ENCODE results near the gene USP35.
"Not testable (repeated sequence)": the region's sequence is repeated elsewhere in the genome, so short reads cannot be mapped to it uniquely, and the experiment has no call there.

The USP35 gene

DNA sequence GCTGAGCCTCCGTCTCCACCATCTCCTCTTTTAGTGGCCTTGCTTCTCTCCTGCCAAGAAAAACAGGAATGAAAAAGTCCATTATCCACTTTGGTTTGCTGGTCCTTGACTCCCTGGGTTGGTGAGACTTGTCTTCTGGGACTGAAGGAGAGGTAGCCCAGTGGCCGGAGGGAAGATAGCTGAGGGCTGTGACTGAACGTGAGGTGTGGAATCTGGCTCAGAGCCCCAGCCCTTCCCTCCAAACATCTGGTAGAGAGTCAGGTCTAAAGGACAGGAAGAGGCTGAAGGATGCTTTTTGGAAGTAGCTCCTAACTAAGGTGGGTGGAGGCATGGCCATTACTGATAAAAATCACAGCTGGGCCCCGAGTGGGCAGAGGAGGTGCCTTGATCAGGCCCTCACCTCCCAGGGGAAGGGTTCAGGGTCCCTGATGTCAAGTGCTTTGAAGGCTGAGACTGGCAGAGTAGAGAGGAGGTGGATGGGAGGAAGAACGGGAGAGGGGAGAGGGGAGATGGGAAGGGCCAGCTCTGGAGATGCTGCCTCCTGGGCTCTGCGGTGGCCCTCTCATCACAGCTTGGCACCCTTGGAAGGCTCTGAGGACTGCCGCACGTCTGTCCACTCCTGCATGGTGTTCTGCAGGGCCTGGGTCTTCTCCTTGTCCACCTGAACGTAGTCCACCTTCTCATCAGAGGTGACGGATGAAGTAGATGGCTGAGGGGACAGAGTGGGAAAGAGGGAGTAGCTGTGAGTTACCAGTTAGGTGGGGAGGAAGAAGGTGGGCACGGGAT, 30.2 kb downstream of the USP35 start:
- DNase-seq: no peak

DNA sequence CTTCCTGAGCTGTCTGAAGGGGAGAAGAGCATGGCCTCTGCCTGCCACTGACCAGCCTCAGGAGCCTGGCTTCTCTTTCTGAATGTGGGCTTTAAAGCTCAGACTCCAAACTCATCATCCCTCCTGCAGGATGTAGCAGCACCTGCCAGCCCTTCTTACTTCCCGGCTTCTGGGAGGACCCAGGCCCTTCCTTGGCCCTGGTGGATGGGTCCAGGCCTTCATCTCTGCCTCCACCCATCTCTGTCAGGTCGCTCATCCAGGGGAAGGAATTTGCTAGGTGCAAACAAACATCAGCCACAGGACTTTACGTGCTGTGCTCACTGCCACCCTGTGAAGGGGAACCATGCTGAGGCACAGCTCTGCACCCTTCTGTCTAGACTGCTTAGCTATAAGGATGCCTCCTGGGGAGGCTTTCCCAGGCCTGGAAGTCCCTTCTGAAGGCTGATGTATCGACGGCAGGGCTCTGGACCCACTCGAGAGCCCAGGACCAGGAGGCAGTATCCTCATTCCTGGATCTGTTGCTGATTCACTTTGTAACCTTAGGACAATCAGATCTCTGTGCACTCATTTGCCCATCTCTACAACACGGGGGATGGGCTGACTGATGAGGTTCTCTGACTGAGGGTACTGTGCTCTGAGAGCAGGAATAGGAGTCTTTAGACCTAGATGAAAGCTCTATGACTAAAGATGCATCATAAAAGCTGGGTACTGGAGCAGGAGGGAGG, 30.9 kb downstream of the USP35 start:
- DNase-seq: no peak

DNA sequence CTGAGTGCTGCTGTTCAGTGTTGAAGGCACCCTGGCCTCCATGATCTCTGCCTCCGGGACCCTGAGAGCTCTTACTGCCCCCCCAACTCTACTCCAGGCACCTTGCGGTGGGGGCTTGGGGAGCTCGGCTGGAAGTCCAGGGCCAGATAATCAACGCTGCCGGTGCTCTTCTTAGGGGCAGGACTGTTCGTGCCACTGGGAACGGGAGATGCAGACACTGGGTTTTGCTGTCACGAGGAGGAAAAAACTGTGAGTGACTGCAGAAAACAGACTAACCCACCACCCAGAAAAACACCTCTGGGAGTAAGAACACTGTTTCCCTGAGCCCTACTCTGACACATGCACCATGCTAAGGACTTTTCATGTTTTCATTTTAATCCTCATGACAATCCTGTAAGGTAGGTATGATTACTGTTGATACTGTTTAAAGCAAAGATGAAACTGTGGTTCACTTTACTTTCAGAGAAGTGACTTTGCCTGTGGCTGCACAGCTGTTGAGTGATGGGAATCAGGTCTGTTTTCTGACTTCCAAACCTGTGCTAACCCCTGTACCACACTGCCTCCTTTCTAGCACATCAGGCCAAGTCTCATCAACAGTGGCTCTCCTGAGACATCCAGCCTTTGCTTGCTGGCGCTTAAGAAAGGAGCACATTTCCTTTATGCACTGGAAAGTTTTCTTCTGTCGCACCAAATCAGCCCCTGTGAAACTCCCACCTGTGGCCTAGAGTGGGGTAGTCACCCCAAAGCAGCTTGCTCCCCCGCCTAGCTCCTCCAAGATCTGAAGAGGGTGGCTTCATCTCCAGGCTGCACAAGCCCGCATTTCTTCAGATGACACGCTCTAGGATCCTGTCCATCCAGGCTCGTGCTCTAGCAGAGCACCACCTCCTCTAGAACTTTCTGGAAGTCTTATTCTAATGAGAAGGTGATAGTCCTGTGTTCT, 31.8 kb downstream of the USP35 start:
- no peak for DNase-seq

DNA sequence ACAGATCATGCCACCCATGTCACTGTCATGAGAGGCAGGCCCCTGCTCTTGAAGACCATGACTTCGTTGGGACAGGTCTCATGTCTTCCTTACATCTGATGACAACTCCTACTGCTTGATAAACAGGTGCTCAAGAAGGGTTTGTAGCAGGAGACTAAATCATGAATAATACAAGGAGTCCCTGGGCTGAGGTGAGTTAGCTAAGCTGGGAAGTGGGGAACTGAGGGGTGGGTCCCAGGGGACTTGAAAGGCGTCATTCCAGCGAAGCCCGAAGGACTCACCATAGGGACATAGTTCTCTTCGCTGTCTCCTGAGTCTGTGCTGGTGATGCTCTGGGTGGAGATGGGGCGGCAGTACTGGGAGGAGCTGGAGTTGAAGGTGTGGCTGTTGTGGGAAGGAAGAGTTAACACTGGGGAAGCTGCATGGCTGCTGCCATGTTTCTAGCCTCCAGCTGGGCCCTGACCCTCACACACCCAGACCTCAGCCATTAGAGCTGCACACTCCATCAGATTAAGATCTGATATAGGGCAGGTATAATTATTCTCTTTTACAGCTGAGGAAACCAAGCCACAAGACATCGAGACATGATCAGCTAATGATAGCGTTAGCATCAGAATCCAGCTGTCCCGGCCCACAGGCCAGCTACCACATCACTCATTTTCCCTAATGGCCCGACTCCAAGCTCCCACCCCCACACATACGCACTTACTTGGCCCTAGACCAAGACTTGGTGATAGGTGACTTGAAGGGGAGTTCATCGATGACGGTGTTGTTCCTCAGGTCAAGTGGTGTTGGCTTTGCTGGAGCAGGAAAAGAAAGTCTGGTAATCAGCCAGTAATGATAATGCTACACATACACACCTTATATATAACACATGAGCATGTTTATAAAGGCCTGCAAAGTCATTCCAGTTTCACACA, 32.9 kb downstream of the USP35 start:
- DNase-seq: no peak

DNA sequence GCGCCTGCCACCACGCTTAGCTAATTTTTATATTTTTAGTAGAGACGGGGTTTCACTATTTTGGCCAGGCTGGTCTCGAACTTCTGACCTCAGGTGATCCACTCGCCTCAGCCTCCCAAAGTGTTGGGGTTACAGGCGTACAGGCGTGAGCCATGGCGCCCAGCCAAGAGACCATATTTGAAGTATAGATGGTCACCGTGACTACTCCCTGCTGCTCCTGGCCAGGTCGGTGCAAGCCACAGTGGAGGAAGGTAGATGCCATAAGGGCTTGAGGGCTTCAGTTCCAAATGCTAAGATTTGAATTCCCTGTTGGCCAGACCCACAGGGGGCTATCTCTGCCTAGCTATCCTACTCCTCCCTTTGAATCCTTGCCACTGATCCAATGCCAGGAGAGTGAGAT, 34.0 kb downstream of the USP35 start:
- DNase-seq: not testable (repeated sequence)

DNA sequence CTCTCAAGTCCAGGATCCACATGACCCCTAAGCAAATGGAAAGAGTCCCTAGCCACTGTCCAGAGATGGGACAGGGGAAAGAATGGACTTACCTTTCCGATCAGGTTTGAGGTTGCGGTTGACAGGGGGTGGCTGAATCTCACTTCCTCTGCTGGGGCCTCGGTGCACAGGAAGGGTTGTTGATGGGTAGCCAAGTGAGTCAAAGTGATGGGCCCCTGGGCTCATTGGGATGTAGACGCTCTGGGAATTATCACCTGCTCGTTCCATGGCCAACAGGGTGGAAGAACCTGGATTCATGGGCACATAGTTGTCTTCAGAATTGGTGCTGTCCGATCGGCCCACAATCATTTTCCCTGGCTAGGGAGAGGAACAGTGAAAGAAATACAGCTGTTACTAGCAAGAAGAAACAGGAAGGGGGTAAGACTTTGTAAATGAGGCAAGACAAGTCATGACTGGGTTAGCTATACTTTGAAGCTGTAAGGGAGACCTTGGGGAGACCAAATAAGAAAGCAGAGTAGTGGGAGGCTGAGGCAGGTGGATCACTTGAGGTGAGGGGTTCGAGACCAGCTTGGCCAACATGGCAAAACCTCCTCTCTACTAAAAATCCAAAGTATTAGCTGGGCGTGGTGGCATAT, 34.7 kb downstream of the USP35 start:
- no peak for DNase-seq

DNA sequence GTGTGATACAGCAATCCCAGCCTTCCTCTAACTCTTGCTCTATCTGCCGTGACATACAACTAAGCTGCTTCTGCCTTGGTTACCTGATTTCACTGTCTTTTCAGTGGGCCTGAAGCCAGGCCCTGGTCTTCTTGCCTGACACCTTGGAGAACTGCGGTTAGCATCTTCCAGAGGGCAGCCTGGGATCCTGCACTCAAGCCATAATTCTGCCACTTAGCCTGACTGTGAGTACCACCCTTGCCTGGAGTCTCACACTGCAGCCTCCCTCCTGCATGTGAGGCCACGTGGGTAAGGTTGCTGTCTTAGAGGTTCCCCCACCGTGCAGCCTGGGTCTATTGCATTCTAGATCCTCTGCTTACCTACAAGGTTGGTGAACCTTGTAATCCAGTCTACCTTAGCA, 35.8 kb downstream of the USP35 start:
- DNase-seq: no peak

DNA sequence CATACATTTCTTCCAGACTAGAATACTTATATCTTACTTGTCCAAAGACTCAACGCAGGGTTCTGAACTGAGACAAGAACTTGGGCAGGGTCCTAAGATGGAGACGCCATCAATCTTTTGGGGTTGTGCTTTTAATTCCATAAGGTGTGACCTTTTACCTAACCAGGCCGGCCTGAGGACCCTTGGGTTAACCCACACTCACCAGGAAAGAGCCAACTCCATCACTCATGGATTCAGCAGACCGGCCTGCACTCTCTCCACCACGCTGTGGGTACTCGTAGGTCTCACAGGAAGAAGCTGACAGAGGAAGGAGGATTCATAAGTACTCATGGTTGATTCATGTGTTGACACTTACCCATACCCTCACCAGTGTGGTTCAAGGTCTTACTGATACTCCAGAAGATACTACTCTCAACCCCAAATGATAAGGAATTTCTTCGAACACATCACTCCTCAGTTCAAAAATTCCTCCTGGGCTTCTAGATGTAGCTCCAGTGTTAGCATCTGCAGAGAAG, 36.2 kb downstream of the USP35 start:
- DNase-seq: no peak

DNA sequence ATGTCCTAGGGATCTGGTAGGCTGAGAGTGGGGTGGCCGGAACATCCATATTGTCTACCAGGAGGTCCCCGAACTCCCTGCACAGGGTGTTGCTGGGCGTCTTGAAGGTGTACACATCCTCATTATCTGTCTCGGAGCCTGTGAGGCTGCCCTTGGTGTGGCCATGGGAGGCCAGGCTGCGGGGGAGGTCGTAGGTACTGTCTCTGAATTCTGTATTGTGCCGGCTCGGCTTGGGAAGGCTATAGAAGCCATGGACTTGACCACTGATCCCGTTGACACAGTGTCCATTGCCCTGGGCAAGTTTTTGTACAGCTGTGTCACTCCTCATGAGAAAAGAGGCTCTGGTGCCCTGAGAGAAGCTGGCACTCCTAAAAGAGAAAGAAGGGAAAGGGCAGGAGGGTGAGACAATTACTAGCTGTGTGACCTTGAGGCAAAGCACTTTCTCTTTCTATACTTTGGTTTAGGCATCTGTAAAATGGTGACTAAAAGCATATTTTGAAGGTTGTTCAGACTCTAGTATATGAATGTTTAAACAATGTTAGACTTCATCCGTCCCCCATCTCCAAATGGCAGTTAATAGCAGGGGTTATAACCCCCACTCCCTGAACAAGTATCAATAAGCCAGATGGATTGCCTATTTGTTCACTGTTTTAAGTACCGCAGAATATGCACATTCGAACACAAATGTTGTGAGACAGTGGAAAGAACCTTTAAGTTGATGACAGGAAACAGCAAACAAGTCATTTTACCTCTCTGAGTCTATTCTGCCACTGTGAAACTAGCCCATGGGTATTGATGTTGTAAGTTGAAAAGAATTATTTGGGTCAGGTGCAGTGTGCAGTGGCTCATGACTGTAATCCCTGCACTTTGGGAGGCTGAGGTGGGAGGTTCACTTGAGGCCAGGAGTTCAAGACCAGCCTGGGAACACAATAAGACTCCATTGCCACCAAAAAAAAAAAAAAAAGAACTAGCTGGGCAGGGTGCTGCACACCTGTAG, 38.3 kb downstream of the USP35 start:
- no peak for DNase-seq

DNA sequence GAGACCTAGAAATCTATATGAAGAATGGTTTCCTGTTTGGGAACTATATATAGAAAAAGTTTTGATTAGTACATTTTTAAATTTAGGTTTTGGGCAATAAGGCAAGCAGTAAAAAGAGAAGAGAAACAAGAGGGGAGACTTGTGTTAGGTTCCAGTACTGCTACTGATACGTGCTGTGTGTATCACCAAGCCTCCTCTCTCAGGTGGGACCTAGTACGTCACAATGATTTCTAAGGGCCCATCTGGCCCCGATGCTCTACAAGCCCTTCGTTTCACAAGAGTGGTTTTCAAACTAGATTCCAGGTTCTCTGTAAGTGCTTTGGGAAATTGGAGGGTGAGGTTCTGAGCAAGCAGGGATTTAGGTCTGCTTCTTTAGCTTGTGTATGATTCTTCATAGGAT, 39.2 kb downstream of the USP35 start:
- DNase-seq: no peak

DNA sequence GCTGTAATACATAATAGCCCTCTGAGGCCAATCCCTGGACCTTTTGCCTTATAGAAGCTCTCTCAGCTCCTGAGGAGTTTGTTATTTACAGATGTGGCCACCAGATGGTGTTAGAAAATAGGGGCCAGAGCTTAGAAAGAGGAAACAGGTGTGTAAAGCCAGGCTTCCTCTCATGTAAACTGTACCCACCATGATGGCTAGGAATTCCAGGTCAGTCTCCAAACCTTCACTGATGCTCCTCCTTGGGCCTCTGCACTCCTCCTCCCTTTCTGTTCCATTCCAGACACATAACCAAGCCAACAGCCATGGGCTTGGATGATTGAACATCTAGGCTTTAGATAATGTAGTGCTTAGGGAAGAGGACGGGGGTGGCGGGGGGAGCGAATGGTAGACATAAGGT, 39.7 kb downstream of the USP35 start:
- no peak for DNase-seq

DNA sequence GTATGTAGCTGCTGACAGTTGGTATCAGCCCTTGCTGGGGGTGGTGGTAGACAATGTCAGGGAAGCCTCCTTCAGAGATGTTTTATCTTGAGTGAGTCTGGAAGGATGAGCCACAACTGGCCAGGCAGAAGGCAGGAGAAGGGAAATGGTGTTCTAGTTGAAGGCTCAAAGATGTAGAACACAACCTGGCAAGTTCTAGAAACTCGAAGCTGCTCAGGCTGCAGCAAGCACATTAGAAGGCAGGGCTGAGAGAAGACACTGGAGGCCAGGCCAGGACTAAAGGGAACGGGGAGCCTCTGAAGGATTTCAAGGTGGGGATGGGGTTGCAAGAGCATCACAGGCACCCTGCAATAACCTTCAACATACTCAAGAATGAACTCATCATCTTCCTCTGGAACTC, 40.4 kb downstream of the USP35 start:
- no peak for DNase-seq

DNA sequence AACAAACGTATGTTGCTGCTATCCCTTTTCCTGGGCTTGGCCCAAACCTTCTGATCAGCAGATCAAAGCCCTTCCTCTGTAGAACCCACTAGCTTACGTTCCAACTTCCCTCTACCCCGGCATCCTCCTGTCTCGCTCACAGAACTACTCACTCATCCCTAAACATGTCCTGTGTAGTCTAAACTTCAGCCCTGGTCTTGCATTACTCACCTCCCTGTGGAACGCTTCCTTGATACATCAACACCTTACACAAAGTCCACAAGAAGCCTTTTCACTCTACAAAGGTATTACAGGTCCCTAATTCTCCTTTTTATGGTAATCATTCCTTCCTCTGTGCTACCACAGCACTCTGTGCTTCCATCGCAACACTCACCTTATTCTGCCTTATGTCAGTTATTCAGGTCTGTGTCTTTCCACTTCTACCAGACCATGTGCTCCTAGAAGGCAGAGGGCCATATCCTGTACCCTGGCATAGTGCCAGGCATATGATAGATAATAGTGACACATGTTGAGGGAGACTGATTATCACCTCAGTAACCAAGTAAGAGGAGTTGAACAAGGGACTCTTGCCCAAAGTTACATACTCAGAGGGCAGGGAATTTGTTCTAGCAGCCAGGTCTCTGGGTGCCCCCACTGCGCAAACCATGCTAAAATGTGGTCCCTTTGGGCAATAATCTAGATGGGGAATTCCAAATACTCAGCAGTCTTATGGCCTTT, 41.6 kb downstream of the USP35 start:
- DNase-seq: no peak

DNA sequence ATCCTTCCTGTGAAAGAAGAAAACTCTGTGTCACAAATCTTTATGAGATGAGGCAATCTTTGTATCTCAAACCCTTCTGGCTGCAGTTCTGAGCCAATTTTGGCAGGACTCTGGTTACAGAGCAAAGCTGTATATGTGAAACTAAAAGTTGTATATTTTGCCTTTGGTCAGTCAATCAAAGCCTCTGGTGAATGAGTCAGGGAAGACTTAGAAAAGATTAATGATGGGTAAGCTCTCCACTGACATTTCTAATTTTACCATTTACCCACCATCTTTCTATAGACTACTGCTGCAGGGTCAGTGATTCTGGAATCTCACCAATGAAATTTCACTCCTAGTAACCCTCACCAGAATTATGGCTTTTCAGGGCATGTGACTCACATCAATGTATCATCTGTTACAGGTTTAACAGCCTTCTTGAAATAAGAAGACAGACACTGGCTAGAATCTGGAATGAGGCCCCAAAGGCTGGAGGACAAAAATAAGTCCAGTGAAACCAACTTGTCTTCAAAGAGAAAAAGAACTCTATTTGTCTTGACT, 43.3 kb downstream of the USP35 start:
- no peak for DNase-seq

DNA sequence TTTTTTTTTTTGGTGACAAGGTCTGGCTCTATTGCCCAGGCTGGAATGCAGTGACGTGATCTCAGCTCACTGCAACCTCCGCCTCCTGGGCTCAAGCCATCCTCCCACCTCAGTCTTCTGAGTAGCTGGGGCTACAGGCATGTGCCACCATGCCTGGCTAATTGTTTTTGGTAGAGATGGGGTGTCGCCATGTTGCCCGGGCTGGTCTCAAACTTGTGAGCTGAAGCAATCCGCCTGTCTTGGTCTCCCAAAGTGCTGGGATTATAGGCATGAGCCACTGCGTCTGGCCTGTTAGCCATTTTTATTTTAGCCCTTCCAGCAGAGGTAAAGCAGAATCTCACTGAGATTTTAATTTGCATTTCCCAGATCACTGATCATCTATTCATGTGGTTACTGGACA, 44.3 kb downstream of the USP35 start:
- DNase-seq: not testable (repeated sequence)

DNA sequence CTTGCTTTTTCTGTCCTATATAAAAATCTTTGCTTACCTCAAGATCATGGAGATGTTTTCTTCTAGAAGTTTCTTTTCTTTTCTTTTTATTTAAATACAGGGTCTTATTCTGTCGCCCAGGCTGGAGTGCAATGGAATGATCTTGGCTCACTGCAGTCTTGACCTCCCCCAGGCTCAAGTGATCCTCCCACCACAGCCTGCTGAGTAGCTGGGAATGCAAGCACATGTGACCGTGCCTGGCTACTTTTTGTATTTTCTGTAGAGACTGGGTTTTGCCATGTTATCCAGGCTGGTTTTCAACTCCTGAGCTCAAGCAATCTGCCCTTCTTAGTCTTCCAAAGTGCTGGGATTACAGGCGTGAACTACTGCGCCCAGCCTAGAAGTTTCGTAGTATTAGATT, 45.3 kb downstream of the USP35 start:
- DNase-seq: no peak

DNA sequence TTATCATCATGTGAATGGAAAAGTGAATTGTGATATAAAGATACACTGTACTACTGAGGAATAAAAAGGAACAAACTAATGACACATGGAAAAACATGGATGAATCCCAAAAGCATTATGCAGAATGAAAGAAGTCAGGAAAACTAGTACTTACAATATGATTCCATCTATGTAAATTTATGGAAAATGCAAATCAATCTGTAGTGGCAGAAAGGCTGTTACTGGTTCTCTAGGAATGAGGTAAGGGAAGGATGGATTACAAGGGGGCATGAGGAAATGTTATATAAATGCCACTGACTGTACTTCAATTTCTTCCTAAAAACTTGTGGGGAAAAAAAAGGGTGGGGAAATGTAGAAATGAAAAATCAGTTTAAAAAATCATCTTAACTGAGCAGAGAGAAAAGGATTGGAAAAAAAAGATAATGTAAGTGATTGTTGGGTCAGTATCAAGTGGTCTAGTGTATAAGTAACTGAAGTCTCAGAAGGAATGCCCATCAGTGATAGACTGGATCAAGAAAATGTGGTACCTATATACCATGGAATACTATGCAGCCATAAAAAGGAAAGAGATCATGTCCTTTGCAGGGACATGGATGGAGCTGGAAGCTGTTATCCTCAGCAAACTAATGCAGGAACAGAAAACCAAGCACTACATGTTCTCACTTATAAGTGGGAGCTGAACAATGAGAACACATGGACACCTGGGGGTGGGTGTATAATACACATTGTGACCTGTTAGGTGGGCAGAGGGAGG, 48.8 kb downstream of the USP35 start:
- DNase-seq: no peak

DNA sequence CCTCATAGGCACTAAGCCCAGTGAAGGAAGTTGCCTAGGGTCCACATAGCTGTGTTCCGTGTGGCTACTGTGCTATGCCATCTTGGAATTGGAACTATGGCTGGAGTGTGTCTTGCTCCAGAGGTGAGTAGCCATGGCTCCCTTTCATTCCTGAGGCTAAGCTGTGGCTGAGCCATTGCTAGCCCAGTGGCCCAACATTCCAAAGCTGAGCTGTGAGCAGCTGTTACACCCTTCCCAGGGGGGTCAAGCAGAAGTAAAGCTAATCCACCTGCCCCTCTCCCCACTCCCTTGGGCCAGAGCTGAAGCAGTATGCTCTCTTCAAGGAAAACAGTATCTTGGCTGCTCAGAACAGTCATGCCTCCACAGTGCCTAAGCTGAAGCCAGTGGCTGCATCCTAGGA, 51.1 kb downstream of the USP35 start:
- DNase-seq: no peak

DNA sequence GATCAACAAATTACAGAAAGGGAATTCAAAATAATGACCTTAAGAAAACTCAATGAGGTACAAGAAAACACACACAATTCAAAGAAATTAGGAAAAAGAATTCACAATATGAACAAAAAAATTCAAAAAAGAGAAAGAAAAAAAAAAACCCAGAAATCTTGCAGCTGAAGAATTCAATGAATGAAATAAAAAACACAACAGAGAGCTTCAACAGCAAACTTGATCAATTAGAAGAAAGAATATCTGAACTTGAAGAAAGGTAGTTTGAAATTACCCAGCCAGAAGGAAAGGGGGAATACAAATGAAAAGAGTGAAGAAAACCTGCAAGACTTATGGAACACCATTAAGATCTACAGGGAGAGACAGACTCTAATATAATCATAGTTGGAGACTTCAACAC, 52.8 kb downstream of the USP35 start:
- DNase-seq: no peak
